Smooth muscle cell of the brain vasculature (primary cell): Measurements from ENCODE around the gene TEX264.

Experiments
- DNase-seq: peaks from one replicate; pipeline ENCODE4 v3.0.0-alpha.2; 2012; ENCODE audit warnings: low read depth, low spot score

TEX264 gene

GRCh38 chr3:51692980-51693395 lies 21.9 kb downstream of the TEX264 start:
- DNase-seq: no peak

DNA sequence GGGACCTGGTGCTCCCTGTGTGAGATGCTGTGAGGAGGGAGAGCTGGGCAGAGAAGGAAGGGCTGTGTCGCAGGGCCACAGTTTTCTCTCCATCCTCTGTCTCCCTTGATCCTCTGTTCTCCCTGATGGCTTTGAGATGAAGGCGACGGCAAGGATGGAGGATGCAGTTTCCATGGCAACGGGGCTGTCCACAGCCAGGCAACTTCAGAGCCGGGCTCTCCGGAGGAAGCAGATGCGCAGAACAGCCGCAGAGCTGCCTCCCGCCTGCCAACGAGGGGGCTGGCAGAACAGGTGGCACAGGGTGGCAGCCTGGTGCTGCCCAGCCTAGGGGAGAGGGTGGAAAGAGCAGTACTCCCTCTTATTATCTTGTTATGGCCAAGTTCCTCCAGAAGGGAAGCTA lies 25.9 kb downstream of the TEX264 start:
- no peak for DNase-seq

GRCh38 chr3:51698209-51698608 lies 27.2 kb downstream of the TEX264 start:
- DNase-seq: no peak

DNA sequence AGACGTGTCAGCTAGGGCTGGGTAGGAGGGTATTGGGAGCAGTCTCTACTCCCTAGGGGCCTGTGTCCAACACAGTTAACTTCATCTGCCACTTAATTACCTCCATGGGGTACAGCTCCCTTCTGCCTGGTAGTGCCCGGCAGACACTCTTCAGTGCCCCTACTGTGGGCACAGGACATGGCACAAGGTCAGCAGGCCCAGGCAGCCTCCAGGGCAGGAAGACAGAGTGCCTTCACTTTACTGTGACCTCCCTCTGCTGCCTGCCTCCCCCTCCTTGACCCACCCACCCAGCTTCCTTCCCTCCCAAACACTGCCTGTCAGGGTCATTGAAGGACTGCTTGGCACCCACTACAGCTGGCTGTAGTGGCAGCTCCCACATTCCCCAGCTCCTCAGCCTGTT lies 29.4 kb downstream of the TEX264 start:
- no peak for DNase-seq

- DNase-seq: no peak
Observed at GRCh38 chr3:51702156-51702555, 31.1 kb downstream of the TEX264 start.

- no peak for DNase-seq
Observed at GRCh38 chr3:51703068-51703760, 32.2 kb downstream of the TEX264 start.

GRCh38 chr3:51703761-51704510 lies 32.9 kb downstream of the TEX264 start:
- DNase-seq: no peak

- DNase-seq: no peak
Observed at GRCh38 chr3:51704511-51704950, 33.5 kb downstream of the TEX264 start.

DNA sequence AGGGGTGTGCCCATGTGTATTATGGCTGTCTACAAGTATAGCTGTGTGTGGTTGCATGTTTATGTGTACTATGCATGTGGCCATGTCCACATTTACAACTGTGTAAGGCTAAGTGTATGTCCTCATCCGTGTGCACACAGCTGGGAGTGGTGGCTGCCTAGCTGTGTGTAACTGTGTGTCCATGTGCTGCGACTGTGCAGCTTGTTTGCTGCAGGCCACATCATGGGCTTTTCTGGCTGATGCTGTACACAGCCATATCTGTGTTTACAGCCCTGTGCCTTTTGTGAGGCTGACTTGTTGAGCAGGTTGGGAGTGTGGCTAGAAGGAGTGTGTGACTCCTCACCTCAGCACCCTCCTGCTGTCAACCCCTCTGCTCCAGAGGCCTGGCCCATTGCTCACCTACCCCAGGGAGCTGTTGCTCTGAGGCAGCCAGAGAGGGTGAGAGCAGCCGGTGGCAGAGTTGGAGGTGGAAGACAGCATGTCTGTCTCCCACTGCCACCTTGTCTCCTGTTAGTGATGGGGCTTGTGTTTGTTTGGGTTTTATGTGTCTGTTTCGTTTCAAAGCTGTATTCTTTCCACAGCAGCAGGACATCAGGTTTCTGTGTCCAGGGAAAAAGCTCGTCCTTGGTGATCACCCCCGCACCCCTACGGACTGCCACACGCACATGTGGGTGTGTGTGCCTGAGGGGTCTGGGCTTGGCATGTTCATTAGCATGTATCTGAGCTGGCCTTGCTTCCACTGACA lies 34.4 kb downstream of the TEX264 start:
- no peak for DNase-seq

- no peak for DNase-seq
Observed at GRCh38 chr3:51706021-51706485, 35.0 kb downstream of the TEX264 start.

GRCh38 chr3:51706788-51707731 lies 36.0 kb downstream of the TEX264 start, which contains the start of gene GRM2:
Gene GRM2, plus strand, starts transcription at chr3:51707068. Its CDS starts 1,916 bp downstream, at chr3:51708984.
- peak; percentile 50 for DNase-seq

GRCh38 chr3:51708216-51708845 lies 37.3 kb downstream of the TEX264 start:
- no peak for DNase-seq

DNA sequence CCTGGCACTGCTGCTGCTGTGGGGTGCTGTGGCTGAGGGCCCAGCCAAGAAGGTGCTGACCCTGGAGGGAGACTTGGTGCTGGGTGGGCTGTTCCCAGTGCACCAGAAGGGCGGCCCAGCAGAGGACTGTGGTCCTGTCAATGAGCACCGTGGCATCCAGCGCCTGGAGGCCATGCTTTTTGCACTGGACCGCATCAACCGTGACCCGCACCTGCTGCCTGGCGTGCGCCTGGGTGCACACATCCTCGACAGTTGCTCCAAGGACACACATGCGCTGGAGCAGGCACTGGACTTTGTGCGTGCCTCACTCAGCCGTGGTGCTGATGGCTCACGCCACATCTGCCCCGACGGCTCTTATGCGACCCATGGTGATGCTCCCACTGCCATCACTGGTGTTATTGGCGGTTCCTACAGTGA lies 38.0 kb downstream of the TEX264 start:
- no peak for DNase-seq

- DNase-seq: no peak
Observed at GRCh38 chr3:51709675-51710074, 38.6 kb downstream of the TEX264 start.

DNA sequence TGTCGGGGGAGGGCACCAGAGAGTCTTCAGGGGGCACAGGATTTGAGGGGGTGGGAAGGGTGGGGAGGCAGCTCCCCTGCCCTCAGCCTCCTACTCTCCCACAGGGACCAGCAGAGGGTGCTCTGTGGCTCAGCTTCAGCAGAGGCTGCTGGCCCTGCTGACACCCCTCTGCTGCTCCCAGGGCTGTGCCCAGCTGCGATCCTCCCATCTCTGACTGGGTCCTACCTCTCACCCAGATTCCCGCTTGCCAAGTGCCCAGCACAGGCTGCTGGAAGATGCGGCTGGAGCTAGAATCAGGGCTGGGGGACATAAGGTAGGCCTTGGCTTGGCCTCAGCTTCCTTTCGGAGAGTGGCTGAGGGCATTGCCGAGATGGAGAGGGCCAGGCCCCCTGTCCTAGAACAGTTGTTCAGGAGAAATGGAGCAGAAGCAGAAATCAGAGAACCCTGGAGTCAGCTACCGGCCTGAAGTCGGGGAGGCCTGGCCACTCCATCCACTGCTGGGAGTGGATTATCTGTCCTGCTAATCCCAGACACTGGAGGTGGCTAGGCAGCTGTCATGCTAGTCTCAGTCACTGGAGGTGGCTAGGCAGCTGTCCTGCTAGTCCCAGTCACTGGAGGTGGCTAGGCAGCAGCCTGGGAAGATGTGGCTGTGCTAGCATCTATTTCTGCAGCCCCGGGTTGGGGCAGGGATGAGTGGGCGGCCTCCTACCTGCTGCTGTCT lies 39.7 kb downstream of the TEX264 start:
- DNase-seq: no peak

DNA sequence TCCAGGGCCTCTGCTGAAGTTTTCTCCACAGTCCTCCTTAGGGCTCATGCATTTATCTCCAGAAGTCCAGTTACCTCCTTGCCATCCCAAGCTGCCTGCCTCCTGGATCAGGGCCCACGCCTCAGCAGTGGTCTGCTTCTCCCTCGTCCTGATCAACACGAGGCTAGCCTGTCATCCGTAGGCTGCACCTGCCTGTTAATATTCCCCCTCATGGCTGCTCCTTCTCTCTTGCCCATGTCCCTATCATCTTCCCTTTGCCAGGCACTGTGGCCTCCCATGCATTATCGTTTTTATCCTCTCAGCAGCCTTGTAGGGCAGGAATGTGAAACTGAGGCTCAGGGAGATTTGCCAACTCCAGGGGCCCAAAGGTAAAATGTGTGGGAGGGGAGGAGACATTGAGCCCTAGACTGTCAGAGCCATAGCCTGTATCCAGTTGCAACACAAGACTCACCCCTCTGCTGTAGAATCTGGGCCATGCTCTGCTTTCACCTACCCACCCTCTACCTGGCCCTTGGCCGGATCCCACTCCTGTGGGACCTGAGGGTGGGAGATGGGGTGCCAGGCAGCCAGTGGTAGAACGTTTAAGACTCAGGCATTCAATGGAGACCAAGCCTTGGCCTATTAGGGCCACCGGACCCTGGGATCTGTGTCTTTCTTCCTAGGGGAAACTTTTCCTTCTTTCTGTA lies 40.4 kb downstream of the TEX264 start:
- no peak for DNase-seq

GRCh38 chr3:51712038-51712420 lies 41.0 kb downstream of the TEX264 start:
- DNase-seq: no peak

- no peak for DNase-seq
Observed at GRCh38 chr3:51712511-51712931, 41.5 kb downstream of the TEX264 start.

GRCh38 chr3:51712963-51713362 lies 41.9 kb downstream of the TEX264 start:
- DNase-seq: no peak
